Measurements from ENCODE around the gene MED16. TPM values are rescaled to one million over a fixed set of nuclear protein-coding genes. Genes with fewer than 3 reads are reported as not detected.
A peak's percentile ranks its signal among the peaks of the same experiment; 100 is the strongest.

Gene MED16
- total RNA-seq, 4 donors from 2014 or later, result 26.3 to 50.9 (median 37.2) TPM

GRCh38 chr19:928471-929202, 35.6 kb upstream of the MED16 start:
- Histone ChIP-seq H3K36me3 (peaks cover 0 to 27% (median 7%) of the 10 kb centered on the region in 4 donors), H3K9me3 (no peaks in the 10 kb centered on the region), H3K4me3 (no peak overlapping the region), H3K27me3 (no peaks in the 10 kb centered on the region), H3K27ac (replicated peaks in 1 of 4) (peak overlapping the region; percentile 80 to 88 (median 84)), H3K4me1 (peaks cover 33 to 64% (median 51%) of the 10 kb centered on the region in 4 donors)
- WGBS, result 74% methylated on average over 7 of the region's 18 CpGs
- TF ChIP-seq POLR2AphosphoS5 (IDR thresholded peaks at IDR 0.05) (no peak), EP300 (IDR thresholded peaks at IDR 0.05) (no peak), CTCF (IDR thresholded peaks at IDR 0.05) (no peak), POLR2A (IDR thresholded peaks at IDR 0.05; ENCODE audit: low read depth) (no peak)
- no peak for DNase-seq (ENCODE audit: extremely low spot score)
- intact Hi-C loops (cut with DNase I), result no loop called here

- 72% methylated on average over 7 of the region's 12 CpGs for WGBS
- TF ChIP-seq CTCF (IDR thresholded peaks at IDR 0.05), result no peak
- no peak for TF ChIP-seq POLR2A (IDR thresholded peaks at IDR 0.05; ENCODE audit: low read depth)
- TF ChIP-seq POLR2AphosphoS5 (IDR thresholded peaks at IDR 0.05), result no peak
- no peak for TF ChIP-seq EP300 (IDR thresholded peaks at IDR 0.05)
Measured at GRCh38 chr19:927780-928401, 34.9 kb upstream of the MED16 start.

GRCh38 chr19:927351-927779, 34.4 kb upstream of the MED16 start:
- WGBS, result 13% methylated on average over 3 of the region's 15 CpGs
- Histone ChIP-seq H3K9me3 (no peaks in the 10 kb centered on the region), H3K27me3 (no peaks in the 10 kb centered on the region), H3K4me1 (peaks cover 20 to 51% (median 38%) of the 10 kb centered on the region in 4 donors), H3K27ac (replicated peaks in 1 of 4) (peak overlapping the region; percentile 80 to 88 (median 84)), H3K4me3 (peak overlapping the region; percentile 82 to 98 (median 88)), H3K36me3 (peaks cover 0 to 24% (median 7%) of the 10 kb centered on the region in 4 donors)
- intact Hi-C loops (cut with DNase I), result no loop called here
- no peak for TF ChIP-seq CTCF (IDR thresholded peaks at IDR 0.05)
- TF ChIP-seq EP300 (IDR thresholded peaks at IDR 0.05), result no peak
- no peak for TF ChIP-seq POLR2A (IDR thresholded peaks at IDR 0.05; ENCODE audit: low read depth)
- TF ChIP-seq POLR2AphosphoS5 (IDR thresholded peaks at IDR 0.05), result no peak
- DNase-seq (ENCODE audit: extremely low spot score), result no peak

More at GRCh38 chr19:927780-928401, 34.9 kb upstream of the MED16 start:
- peak overlapping the region; percentile 80 to 88 (median 84) for H3K27ac ChIP-seq (replicated peaks in 1 of 4)
- no peaks in the 10 kb centered on the region for H3K27me3 ChIP-seq
- peaks cover 25 to 56% (median 43%) of the 10 kb centered on the region in 4 donors for H3K4me1 ChIP-seq
- no peak for DNase-seq (ENCODE audit: extremely low spot score)
- H3K36me3 ChIP-seq, result peaks cover 0 to 27% (median 7%) of the 10 kb centered on the region in 4 donors
- intact Hi-C loops (cut with DNase I), result no loop called here
- H3K9me3 ChIP-seq, result no peaks in the 10 kb centered on the region
- H3K4me3 ChIP-seq, result peak overlapping the region; percentile 82 to 98 (median 88)

- no peak for DNase-seq (ENCODE audit: extremely low spot score)
- Histone ChIP-seq H3K36me3 (peaks cover 0 to 18% (median 7%) of the 10 kb centered on the region in 4 donors), H3K4me3 (peak overlapping the region; percentile 82 to 98 (median 88)), H3K27me3 (no peaks in the 10 kb centered on the region), H3K27ac (replicated peaks in 1 of 4) (peak overlapping the region; percentile 80 to 88 (median 84)), H3K4me1 (peaks cover 17 to 47% (median 37%) of the 10 kb centered on the region in 4 donors), H3K9me3 (no peaks in the 10 kb centered on the region)
- intact Hi-C loops (cut with DNase I), result no loop called here
- TF ChIP-seq POLR2AphosphoS5 (IDR thresholded peaks at IDR 0.05), result peak in 1 of 2 donors; percentile 10
- TF ChIP-seq EP300 (IDR thresholded peaks at IDR 0.05), result no peak
- TF ChIP-seq CTCF (IDR thresholded peaks at IDR 0.05), result no peak
- WGBS, result under 1% methylated on average over 29 of the region's 52 CpGs
Measured at GRCh38 chr19:926589-927350, 33.8 kb upstream of the MED16 start.
